ENCODE results near the gene GPR107. TPM values are rescaled to one million over a fixed set of nuclear protein-coding genes. Genes with fewer than 3 reads are reported as not detected.

The GPR107 gene
- polyA plus RNA-seq, 4 donors: 2.7 to 37.1 (median 12.8) TPM

GRCh38 chr9:130119519-130120298, 66.0 kb downstream of the GPR107 start:
- Histone ChIP-seq H3K4me3 (ENCODE audit: low read depth in 1 of 3, low read length in 3 of 3) (no peak overlapping the region), H3K4me1 (ENCODE audit: control insufficient read depth in 3 of 3, insufficient read depth in 2 of 3, low read depth in 1 of 3, low read length in 2 of 3) (no peaks in the 10 kb centered on the region), H3K27me3 (ENCODE audit: control insufficient read depth in 3 of 3, insufficient read depth in 3 of 3, low read length in 3 of 3) (no peaks in the 10 kb centered on the region), H3K27ac (ENCODE audit: low read depth in 1 of 3, low read length in 2 of 3) (no peak overlapping the region), H3K36me3 (ENCODE audit: control insufficient read depth in 3 of 3, insufficient read depth in 2 of 3, low read depth in 1 of 3, low read length in 3 of 3) (peaks cover 3 to 69% (median 7%) of the 10 kb centered on the region in 3 donors), H3K9me3 (ENCODE audit: control insufficient read depth in 2 of 2, insufficient read depth in 1 of 2, low read depth in 1 of 2, low read length in 1 of 2) (no peaks in the 10 kb centered on the region)
- 84 to 88% (median 86%) methylated on average over 14 of the region's 14 CpGs for WGBS, 3 donors
- FAIRE-seq (no peak), DNase-seq (no peak)

- no peak overlapping the region for H3K27ac ChIP-seq (ENCODE audit: low read depth in 1 of 3, low read length in 2 of 3)
- H3K36me3 ChIP-seq (ENCODE audit: control insufficient read depth in 3 of 3, insufficient read depth in 2 of 3, low read depth in 1 of 3, low read length in 3 of 3): peaks cover 3 to 70% (median 7%) of the 10 kb centered on the region in 3 donors
- no peak for DNase-seq
- 72 to 76% (median 75%) methylated on average over 6 of the region's 6 CpGs for WGBS, 3 donors
- no peaks in the 10 kb centered on the region for H3K27me3 ChIP-seq (ENCODE audit: control insufficient read depth in 3 of 3, insufficient read depth in 3 of 3, low read length in 3 of 3)
- no peak overlapping the region for H3K4me3 ChIP-seq (ENCODE audit: low read depth in 1 of 3, low read length in 3 of 3)
- H3K9me3 ChIP-seq (ENCODE audit: control insufficient read depth in 2 of 2, insufficient read depth in 1 of 2, low read depth in 1 of 2, low read length in 1 of 2): no peaks in the 10 kb centered on the region
- FAIRE-seq: no peak
- no peaks in the 10 kb centered on the region for H3K4me1 ChIP-seq (ENCODE audit: control insufficient read depth in 3 of 3, insufficient read depth in 2 of 3, low read depth in 1 of 3, low read length in 2 of 3)
Measured at GRCh38 chr9:130120299-130120587, 66.5 kb downstream of the GPR107 start.

- no peak overlapping the region for H3K4me3 ChIP-seq (ENCODE audit: low read depth in 1 of 3, low read length in 3 of 3)
- FAIRE-seq (no peak), DNase-seq (no peak)
- H3K27me3 ChIP-seq (ENCODE audit: control insufficient read depth in 3 of 3, insufficient read depth in 3 of 3, low read length in 3 of 3): no peaks in the 10 kb centered on the region
- H3K4me1 ChIP-seq (ENCODE audit: control insufficient read depth in 3 of 3, insufficient read depth in 2 of 3, low read depth in 1 of 3, low read length in 2 of 3): no peaks in the 10 kb centered on the region
- peaks cover 3 to 75% (median 7%) of the 10 kb centered on the region in 3 donors for H3K36me3 ChIP-seq (ENCODE audit: control insufficient read depth in 3 of 3, insufficient read depth in 2 of 3, low read depth in 1 of 3, low read length in 3 of 3)
- WGBS, 3 donors: 76 to 84% (median 78%) methylated on average over 9 of the region's 9 CpGs
- H3K9me3 ChIP-seq (ENCODE audit: control insufficient read depth in 2 of 2, insufficient read depth in 1 of 2, low read depth in 1 of 2, low read length in 1 of 2): no peaks in the 10 kb centered on the region
- no peak overlapping the region for H3K27ac ChIP-seq (ENCODE audit: low read depth in 1 of 3, low read length in 2 of 3)
Measured at GRCh38 chr9:130120832-130121231, 67.1 kb downstream of the GPR107 start.

GRCh38 chr9:130122456-130122855, 68.8 kb downstream of the GPR107 start:
- H3K27me3 ChIP-seq (ENCODE audit: control insufficient read depth in 3 of 3, insufficient read depth in 3 of 3, low read length in 3 of 3): no peaks in the 10 kb centered on the region
- DNase-seq: no peak
- H3K4me3 ChIP-seq (ENCODE audit: low read depth in 1 of 3, low read length in 3 of 3): no peak overlapping the region
- H3K9me3 ChIP-seq (ENCODE audit: control insufficient read depth in 2 of 2, insufficient read depth in 1 of 2, low read depth in 1 of 2, low read length in 1 of 2): no peaks in the 10 kb centered on the region
- no peak overlapping the region for H3K27ac ChIP-seq (ENCODE audit: low read depth in 1 of 3, low read length in 2 of 3)
- WGBS, 3 donors: 86 to 88% (median 87%) methylated on average over 7 of the region's 7 CpGs
- no peaks in the 10 kb centered on the region for H3K4me1 ChIP-seq (ENCODE audit: control insufficient read depth in 3 of 3, insufficient read depth in 2 of 3, low read depth in 1 of 3, low read length in 2 of 3)
- FAIRE-seq: no peak
- H3K36me3 ChIP-seq (ENCODE audit: control insufficient read depth in 3 of 3, insufficient read depth in 2 of 3, low read depth in 1 of 3, low read length in 3 of 3): peaks cover 0 to 67% (median 9%) of the 10 kb centered on the region in 3 donors

GRCh38 chr9:130124085-130124860, 70.6 kb downstream of the GPR107 start:
- FAIRE-seq (no peak), DNase-seq (no peak)
- Histone ChIP-seq H3K4me3 (ENCODE audit: low read depth in 1 of 3, low read length in 3 of 3) (no peak overlapping the region), H3K4me1 (ENCODE audit: control insufficient read depth in 3 of 3, insufficient read depth in 2 of 3, low read depth in 1 of 3, low read length in 2 of 3) (no peaks in the 10 kb centered on the region), H3K36me3 (ENCODE audit: control insufficient read depth in 3 of 3, insufficient read depth in 2 of 3, low read depth in 1 of 3, low read length in 3 of 3) (peaks cover 0 to 66% (median 11%) of the 10 kb centered on the region in 3 donors), H3K27me3 (ENCODE audit: control insufficient read depth in 3 of 3, insufficient read depth in 3 of 3, low read length in 3 of 3) (no peaks in the 10 kb centered on the region), H3K9me3 (ENCODE audit: control insufficient read depth in 2 of 2, insufficient read depth in 1 of 2, low read depth in 1 of 2, low read length in 1 of 2) (no peaks in the 10 kb centered on the region), H3K27ac (ENCODE audit: low read depth in 1 of 3, low read length in 2 of 3) (no peak overlapping the region)
- 80 to 90% (median 89%) methylated on average over 7 of the region's 7 CpGs for WGBS, 3 donors

GRCh38 chr9:130126721-130127433, 73.2 kb downstream of the GPR107 start:
- no peak for FAIRE-seq
- Histone ChIP-seq H3K36me3 (ENCODE audit: control insufficient read depth in 3 of 3, insufficient read depth in 2 of 3, low read depth in 1 of 3, low read length in 3 of 3) (peaks cover 9 to 69% (median 10%) of the 10 kb centered on the region in 3 donors), H3K27ac (ENCODE audit: low read depth in 1 of 3, low read length in 2 of 3) (peak overlapping the region in 1 of 3 donors; percentile 37), H3K9me3 (ENCODE audit: control insufficient read depth in 2 of 2, insufficient read depth in 1 of 2, low read depth in 1 of 2, low read length in 1 of 2) (no peaks in the 10 kb centered on the region), H3K27me3 (ENCODE audit: control insufficient read depth in 3 of 3, insufficient read depth in 3 of 3, low read length in 3 of 3) (no peaks in the 10 kb centered on the region), H3K4me1 (ENCODE audit: control insufficient read depth in 3 of 3, insufficient read depth in 2 of 3, low read depth in 1 of 3, low read length in 2 of 3) (no peaks in the 10 kb centered on the region), H3K4me3 (ENCODE audit: low read depth in 1 of 3, low read length in 3 of 3) (no peak overlapping the region)
- 54 to 74% (median 59%) methylated on average over 4 of the region's 4 CpGs for WGBS, 3 donors
- DNase-seq: peak in 1 of 2 donors; percentile 26

GRCh38 chr9:130128251-130128650, 74.5 kb downstream of the GPR107 start:
- peak overlapping the region in 2 of 3 donors; percentile 16 to 85 for H3K27ac ChIP-seq (ENCODE audit: low read depth in 1 of 3, low read length in 2 of 3)
- 66 to 85% (median 73%) methylated on average over 6 of the region's 6 CpGs for WGBS, 3 donors
- H3K36me3 ChIP-seq (ENCODE audit: control insufficient read depth in 3 of 3, insufficient read depth in 2 of 3, low read depth in 1 of 3, low read length in 3 of 3): peaks cover 9 to 66% (median 9%) of the 10 kb centered on the region in 3 donors
- FAIRE-seq: no peak
- peak in 1 of 2 donors; percentile 56 for DNase-seq
- no peaks in the 10 kb centered on the region for H3K4me1 ChIP-seq (ENCODE audit: control insufficient read depth in 3 of 3, insufficient read depth in 2 of 3, low read depth in 1 of 3, low read length in 2 of 3)
- H3K9me3 ChIP-seq (ENCODE audit: control insufficient read depth in 2 of 2, insufficient read depth in 1 of 2, low read depth in 1 of 2, low read length in 1 of 2): no peaks in the 10 kb centered on the region
- no peak overlapping the region for H3K4me3 ChIP-seq (ENCODE audit: low read depth in 1 of 3, low read length in 3 of 3)
- no peaks in the 10 kb centered on the region for H3K27me3 ChIP-seq (ENCODE audit: control insufficient read depth in 3 of 3, insufficient read depth in 3 of 3, low read length in 3 of 3)

GRCh38 chr9:130128733-130129431, 75.2 kb downstream of the GPR107 start:
- no peak overlapping the region for H3K4me3 ChIP-seq (ENCODE audit: low read depth in 1 of 3, low read length in 3 of 3)
- H3K27me3 ChIP-seq (ENCODE audit: control insufficient read depth in 3 of 3, insufficient read depth in 3 of 3, low read length in 3 of 3): no peaks in the 10 kb centered on the region
- H3K9me3 ChIP-seq (ENCODE audit: control insufficient read depth in 2 of 2, insufficient read depth in 1 of 2, low read depth in 1 of 2, low read length in 1 of 2): no peaks in the 10 kb centered on the region
- H3K4me1 ChIP-seq (ENCODE audit: control insufficient read depth in 3 of 3, insufficient read depth in 2 of 3, low read depth in 1 of 3, low read length in 2 of 3): no peaks in the 10 kb centered on the region
- WGBS, 3 donors: 63 to 84% (median 72%) methylated on average over 14 of the region's 14 CpGs
- FAIRE-seq (no peak), DNase-seq (peak in 1 of 2 donors; percentile 19)
- H3K36me3 ChIP-seq (ENCODE audit: control insufficient read depth in 3 of 3, insufficient read depth in 2 of 3, low read depth in 1 of 3, low read length in 3 of 3): peaks cover 9 to 65% (median 9%) of the 10 kb centered on the region in 3 donors
- peak overlapping the region in 2 of 3 donors; percentile 35 to 85 for H3K27ac ChIP-seq (ENCODE audit: low read depth in 1 of 3, low read length in 2 of 3)
